GM19351 (cell line): ENCODE results near the gene C1RL.

Source experiments
- ATAC-seq: cut with Tn5 transposase; IDR thresholded peaks from one replicate; pipeline ENCODE4 v1.9.1; 2021; ENCODE audit warnings: mild to moderate bottlenecking, moderate library complexity; ENCODE audit not compliant: unreplicated experiment

The C1RL gene

DNA sequence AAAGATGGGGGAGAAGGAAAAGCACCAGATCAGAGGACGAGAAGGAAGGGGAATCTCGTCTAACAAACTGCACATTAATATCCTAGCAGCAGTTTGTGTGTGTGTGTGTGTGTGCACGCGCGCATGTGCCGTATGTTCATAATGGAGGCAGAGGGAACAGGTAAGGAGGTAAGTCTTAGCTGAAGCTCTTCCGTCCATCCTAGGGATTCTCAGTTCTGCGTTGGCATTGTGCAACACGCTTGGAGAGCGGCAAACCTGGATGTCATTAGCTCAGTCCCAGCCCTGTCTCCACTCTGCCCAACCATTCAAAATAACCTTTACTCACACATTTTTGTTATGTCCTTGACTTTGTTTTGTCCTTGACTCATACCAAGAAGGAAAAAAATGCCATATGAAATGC lies 15.1 kb downstream of the C1RL start:
- no peak for ATAC-seq

DNA sequence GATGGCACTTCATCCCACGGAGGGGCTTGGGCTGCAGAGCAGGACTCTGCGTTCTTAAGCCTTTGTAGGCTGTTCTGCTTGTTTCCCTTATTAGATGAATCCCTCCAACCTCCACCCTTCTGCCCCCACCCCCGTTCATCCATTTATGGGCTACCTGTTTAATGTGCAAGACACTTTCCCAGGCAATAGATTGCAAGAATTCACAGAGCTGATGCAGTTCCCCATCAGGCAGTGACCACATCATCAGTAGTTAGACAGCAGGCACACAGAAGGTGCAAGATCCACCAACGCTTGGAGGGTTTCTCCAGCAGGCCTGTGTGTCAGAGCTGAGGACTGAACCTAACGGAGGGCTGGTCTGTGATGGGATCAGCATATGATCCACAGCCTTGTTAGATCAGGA lies 15.5 kb downstream of the C1RL start:
- no peak for ATAC-seq

DNA sequence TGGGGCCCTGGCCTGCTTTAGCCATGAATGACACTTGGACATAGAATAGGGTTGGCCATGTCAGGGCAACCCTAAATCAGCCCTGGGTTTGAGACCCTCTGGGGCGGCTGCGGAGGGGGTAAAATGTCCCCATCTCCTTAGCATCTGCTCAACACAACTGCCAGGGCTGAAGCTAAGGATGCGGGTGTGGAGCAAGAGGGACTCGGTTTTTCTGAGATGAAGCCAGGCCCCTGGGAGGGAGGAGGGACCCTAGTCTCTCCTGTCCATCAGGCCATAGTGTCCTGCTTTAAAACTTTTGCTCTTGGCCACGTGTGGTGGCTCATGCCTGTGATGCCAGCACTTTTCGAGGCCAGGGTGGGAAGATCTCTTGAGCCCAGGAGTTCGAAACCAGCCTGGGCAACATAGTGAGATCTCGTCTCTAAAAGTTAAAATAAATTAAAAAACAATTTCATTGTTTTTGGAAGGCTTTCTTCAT lies 16.0 kb downstream of the C1RL start:
- no peak for ATAC-seq

DNA sequence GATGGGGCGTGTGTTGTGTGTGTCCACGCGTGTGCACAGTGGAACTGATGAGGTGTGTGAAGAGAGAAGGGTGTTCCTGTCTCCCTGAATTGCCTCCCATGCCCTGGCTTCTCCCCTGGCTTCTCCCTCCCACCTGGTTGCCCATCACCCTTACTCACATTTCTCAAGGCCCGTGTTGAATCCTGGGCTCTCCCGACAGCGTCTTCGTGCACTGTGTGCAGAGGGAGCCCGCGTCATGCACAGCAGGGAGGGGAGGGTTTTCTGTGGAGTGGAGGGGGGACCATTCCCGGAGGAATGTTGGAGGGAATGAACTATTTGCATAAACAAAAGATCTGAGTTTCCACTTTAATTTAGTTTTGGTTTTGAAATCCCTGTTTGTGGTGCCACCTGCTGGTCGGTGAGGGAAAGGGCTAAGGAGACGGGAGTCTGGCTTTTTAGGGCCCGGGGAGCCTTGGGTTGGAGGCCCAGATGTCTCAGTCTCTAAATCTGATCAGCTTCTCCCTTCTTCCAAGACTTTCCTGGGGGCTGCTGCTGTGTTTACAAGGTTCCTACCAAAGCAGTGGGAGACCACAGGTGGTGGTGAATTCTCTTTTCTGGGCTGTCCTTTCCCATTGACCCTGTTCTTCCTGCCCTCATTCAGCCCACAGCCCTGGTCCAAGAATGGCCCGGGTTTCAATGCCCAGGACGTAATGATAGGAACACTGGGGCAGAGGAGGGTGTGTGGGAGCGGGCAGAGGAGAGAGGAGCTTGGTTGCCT lies 16.6 kb downstream of the C1RL start, which contains the start of gene C1R:
TSS of gene C1R (minus strand) at position 217 of the 757 bp plus-strand sequence. CDS start at position 160, 57 bp downstream.
- ATAC-seq: no peak

DNA sequence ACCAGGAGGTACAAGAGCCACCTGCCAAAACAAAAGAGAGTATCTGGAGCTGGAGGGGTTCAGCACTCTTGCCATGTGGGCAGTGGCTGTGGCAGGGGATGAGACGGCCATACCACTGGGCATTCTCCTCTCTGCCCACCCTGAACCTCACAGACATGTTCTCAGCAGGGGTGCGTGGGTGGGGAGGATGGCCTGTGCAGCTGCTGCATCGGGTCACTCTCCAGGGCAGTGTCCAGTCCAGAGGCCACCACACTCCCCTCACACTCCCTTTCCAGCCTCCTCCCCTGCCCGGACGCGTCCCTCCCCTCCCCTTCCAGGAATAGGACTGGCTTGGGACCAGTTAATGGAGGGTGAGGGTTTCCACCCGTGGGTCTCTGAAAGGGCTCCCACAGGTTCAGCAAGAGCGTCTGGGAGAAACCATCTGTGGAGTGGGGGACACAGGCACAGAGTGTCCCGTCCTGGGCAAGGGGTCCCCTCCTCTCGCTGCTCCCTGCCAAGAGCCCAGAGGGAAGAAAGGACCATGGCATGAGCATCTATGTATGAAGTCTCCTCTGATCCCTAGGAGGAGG lies 17.3 kb downstream of the C1RL start:
- ATAC-seq: no peak

DNA sequence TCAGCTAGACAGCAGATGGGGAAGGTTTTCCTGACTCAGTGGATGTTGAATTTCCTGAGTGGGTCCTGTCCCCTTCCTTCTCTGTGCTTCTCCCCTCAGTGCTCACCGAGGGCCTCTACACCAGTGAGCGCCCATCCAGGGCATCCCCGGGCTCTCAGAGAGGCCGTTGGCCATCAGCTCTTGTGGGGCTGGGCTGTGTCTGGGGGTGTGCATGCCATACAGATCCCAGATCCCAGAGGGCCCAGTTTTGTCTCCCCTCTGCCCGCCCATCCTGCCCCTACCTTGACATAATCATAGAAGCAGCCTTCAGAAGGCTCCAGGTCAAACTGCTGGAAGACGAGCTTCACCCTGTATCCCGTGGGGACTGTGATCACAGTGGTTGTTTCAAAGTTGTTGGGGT lies 17.8 kb downstream of the C1RL start:
- no peak for ATAC-seq

DNA sequence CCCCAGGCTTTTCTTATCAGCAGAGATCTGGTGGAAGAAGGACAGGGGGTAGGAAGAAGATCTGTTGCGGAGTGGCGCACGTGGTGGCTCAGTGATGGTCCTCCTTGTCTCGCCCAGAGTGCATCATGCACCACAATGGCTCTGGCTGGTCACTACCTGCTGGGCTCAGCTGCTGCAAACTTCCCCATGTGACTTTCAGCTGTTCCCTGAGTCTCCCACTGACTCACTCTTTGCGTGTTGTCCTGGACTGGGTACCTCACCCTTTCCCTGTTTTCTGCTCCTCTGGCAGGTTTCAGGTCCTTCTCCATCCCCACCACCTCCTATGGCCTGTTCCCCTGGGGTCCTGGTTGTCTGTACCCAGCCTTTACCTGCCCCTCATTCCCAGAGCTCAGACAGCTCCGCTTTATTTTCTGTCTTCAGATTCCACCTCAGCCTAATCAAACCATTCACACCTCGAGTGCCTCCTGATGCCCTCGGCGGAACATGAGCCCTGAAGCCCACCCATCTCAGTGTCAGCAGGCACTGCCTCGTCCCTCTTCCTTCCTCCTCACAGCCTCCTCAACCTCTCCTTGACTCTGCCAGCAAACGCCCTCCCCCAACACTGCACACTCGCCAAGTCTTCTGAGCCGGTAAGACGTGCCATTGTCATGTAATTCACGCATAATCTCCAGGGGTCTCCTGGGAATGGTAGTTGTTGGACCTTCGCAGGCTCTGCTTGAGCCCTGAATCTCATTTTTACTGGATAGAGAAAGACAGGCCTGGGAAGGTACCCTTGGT lies 18.6 kb downstream of the C1RL start:
- no peak for ATAC-seq

DNA sequence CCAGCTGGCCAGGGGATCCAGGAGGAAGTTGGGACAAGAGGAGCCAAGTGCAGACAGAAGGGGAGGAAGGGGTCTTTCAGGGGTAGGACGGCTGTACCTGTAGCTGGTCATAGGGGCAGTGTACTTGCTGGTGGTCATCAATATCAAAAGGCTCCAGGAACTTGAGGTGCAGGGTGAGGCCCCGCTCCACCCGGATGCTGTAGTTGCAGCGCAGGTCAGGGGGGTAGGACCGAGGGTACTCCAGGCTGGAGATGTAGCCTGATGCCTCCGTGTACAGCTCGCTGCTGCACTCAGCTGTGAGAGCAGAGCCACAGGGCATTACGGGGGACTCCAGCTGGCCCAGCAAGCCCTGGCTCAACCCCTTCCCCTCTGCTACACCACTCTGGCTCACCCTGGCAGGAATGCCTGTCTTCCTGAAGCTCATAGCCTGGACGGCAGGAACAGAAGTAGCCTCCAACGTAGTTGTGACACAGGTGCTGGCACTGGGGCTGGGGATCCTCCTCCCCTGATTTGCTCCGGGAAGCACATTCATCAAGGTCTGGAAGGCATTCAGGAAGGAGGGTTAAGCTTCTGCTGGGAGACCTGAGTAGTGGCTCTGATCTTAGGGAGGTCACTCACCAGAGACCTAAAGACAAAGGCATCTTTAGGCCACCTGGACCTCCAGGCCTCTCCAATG lies 19.7 kb downstream of the C1RL start:
- no peak for ATAC-seq

DNA sequence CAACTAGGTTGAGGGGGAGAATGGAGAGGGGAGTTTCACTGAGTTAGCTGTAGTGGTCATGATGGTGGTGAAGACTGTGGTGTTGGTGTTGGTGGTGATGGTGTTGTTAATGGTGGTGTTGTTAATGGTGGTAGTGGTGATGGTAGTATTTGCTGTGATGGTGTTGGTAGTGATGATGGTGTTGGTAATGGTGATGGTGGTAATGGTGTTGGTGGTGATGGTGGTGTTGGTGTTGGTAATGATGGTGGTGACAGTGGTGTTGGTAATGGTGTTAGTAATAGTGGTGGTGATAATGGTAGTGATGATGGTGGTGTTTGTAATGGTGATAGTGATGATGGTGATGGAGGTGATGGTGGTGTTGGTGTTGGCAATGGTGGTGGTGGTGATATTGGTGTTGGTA lies 25.9 kb downstream of the C1RL start:
- no peak for ATAC-seq

DNA sequence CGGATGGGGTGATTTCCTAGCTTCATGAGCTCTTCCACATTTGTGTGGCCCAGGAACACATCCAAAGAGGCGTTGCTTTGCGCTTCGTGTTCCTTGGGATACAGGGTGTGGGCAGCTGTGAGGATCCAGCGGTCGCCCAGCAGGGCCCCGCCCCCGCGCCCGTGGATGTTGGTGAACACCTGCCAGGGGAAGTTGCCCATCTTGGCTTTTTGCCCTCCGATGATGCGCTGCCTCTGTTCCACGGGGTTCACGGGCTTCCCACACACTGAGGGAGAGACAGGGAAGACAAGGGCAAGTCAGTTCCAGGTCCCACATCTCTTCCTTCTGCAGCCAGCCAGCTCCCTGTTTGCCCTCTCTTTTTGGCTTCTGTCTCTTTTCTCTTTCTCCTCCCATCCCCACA lies 28.0 kb downstream of the C1RL start:
- no peak for ATAC-seq

DNA sequence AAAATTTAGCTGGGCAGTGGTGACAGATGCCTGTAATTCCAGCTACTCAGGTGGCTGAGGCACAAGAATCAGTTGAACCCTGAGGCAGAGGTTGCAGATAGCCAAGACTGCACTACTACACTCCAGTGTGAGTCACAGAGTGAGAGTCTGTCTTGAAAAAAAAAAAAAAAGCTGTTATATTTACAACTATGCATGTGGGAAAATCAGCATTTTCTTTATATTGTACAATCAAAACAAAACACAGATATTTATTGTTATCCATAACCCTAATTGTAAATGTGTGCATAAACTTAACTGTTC lies 29.2 kb downstream of the C1RL start:
- ATAC-seq: no peak

DNA sequence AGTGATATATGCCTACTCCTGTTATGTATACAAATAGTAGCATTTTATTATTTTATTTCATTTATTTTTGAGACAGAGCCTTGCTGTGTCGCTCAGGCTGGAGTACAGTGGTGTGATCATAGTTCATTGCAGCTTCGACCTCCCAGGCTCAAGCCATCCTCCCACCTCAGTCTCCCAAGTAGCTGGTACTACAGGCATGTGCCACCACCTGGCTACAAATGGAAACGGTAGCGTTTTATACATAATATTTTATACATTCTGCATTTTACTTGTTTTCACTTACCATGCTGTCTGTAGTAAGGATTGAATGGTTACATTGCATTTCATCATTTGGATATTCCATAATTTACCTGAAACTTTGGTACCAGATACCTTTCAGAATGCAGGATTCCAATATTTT lies 30.9 kb downstream of the C1RL start:
- ATAC-seq: no peak

DNA sequence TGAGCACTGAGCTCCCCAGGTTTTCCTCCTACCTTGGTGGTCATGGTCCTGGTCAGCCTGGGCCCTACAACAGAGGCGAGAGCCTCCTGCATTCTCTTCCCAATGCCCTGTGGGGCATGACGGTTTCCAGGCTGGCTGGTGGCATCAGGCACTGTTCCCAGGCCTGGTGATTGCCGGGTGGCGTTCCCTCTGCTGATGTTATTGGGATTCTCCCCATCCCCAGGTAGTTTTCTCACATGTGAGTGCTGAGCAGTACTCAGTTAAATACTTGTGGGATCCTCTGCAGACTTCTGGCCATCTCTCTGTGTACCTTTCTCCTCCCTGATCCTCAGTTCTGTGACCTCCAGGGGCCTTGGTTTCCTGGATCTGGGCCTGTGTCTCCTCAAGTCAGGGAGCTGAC lies 32.5 kb downstream of the C1RL start:
- no peak for ATAC-seq

DNA sequence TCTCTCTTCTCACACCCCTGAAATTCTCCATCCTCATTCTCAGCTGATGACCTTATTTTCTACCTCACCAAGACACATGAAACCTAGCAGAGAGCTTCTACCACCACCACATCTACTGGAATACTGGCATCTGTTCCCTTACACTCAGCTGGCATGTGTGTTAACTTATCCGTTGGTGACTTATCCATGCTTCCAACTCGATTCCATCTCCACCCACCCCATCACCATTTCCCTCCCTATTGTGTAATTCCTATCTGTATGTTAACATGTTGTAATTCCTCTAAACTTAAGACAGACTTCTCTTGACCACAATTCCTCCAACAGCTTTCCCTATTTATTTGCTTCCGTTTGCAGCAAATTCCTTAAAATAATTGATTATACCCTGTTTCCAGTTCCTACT lies 33.1 kb downstream of the C1RL start:
- no peak for ATAC-seq

DNA sequence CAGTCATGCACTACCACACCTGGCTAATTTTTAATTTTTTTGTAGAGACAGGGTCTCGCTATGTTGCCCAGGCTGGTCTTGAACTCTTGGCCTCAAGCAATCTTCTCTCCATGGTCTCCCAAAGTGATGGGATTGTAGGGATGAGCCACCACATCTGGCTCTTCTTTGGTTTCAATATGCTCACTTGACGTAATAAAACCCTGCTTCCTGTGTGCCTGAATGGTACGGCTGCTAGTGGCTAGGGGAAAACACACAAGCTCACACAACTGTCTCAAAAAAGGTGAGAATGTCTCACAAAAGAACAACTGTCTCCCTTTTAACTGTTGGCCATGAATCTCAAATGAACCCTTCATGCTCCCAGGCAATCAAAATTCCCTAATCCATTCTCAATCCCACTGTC lies 33.5 kb downstream of the C1RL start:
- no peak for ATAC-seq

DNA sequence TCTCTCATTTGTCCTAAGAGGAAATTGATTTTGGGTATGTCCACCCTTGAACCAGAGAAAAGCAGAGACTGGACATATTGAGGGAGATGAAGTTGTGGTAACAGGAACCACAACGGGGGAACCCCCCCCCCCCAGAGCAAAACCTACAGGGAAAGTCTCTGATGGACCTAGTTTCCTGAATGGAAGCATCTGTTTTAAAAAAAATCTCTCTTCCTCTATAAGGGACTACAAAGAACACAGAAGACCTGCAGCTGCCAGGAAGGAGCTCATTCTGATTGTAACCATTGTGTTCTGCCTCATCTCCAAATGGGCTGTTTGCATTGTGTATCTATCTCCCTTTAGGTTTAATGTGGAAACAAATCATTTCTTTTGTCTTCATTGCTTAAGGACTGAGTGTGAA lies 35.1 kb downstream of the C1RL start:
- ATAC-seq: no peak

DNA sequence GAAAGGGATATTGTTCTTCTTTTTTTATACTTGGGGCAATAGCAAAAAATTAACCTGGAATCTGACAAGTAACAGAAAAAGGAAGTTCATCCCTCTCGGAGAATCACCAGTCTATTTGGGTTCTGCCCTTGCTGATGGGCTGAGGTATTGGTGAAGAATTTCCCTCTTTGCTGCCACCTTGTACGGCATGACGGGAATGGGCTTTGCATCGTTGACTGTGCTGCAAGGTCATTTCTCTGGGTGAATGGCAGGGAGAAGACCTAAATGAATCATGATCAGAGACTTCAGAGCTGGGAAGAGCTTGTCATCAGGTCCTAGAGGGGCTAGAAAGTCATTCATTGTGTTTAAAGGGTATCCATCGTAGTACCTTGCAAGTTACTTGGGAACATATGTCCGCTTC lies 36.5 kb downstream of the C1RL start:
- no peak for ATAC-seq

DNA sequence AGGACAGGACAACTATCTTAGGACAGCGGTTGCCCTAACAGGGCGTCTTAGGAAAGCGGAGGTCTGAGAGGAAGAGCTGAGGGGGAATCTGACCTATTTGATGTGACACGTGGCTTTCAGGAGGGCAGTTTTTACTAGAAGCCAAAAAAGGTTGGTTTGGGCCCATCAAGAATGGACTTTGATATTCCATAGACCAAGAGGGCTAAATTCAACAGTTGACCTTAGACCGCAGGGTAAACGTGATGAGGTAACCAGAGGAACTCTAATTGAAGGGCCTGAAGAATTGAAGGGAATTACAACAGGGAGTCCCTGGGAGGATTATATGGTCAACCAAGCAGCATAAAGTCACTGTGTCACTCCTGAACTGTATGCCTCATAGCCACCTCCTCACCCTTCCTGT lies 37.0 kb downstream of the C1RL start:
- no peak for ATAC-seq

DNA sequence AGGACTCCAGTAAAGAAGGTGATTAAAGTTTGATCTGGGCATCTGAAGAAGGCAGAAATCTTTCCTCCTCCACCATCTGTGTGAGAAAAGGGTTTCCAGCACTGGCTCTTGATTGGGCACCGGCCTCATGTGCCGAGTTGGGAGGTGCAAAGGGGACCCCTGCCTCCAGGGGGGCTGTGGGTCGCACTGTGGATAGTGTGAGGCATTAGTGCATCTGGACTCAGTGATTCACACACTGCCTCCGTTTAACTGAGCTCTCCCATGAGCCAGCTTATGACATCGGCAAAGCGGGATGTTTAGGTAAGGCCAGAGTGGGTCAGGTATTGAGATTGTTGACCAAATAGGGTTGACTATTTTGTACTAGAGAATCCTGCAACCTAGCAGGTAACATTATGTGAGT lies 39.6 kb downstream of the C1RL start:
- ATAC-seq: no peak

DNA sequence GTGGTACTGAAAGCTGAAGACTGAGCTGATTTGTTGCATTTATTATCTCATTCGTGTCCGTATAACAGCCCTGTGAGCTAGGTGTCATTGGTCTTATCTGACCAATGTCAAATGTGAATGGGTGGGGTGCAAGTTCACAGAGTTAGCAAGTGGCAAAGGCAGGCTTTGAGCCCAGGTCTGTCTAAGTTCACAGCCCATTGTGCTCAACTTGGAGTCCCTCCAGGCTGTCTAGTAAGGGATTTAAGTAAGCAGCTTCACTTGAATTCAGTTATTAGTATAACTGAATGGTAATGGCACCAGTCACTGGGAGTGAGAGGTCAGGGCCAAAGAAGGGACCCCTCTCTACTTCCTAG lies 40.0 kb downstream of the C1RL start:
- no peak for ATAC-seq

DNA sequence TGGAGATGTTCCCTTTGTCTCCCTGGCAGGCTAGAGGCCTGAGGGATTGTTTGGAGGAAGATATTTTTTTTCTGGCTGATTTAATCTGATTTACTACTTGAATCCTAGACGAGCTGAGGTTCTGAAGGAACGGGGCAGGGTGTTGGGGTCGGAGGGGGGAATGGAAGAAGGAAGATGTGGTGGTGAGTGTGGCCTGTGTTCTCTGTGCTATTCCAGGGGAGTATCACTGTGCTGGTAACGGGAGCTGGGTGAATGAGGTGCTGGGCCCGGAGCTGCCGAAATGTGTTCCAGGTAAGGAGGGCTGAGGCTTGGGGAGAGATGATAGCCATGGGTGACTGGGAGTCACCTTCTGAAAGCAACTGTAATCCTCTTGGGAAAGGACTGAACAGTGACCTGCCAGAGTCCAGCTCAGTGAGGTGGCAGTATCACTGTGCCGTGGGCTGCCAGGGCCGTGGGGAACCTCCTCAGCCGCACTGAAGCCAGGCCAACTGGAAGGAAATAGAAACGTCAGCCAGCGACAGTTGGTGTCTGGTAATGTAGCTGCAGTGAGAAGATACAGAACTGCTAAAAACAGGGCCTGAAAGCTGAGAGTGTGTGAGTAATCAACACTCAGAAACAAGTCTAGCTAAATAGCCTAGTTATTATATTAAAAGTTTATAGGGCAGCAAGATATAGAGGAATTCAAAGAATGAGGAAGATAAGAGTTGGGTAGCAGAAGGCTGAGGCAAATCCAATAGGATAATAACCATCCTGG lies 40.6 kb downstream of the C1RL start:
- no peak for ATAC-seq
